SH-SY5Y (cell line): Measurements from ENCODE around the gene CROCC2.

Experiments used
- GATA2 ChIP-seq: IDR thresholded peaks from 2 replicates; pipeline ENCODE4 v1.6.1; 2011; ENCODE audit warnings: mild to moderate bottlenecking, low read depth, low read length
- GATA3 ChIP-seq: IDR thresholded peaks from 2 replicates; pipeline ENCODE4 v1.6.1; 2011; ENCODE audit warnings: low read depth, mild to moderate bottlenecking, low read length, moderate library complexity

CROCC2 gene

GRCh38 chr2:240933048-240933965 is 27.2 kb downstream of the CROCC2 start:
- no peak for TF ChIP-seq GATA3
- TF ChIP-seq GATA2 = no peak

GRCh38 chr2:240933966-240934700 is 28.0 kb downstream of the CROCC2 start:
- TF ChIP-seq GATA2 = no peak

GRCh38 chr2:240934701-240935102 is 28.6 kb downstream of the CROCC2 start:
- TF ChIP-seq GATA3 (no peak), GATA2 (no peak)

GRCh38 chr2:240935103-240935876 is 29.2 kb downstream of the CROCC2 start:
- no peak for TF ChIP-seq GATA2
- no peak for TF ChIP-seq GATA3

GRCh38 chr2:240936106-240936505 is 30.0 kb downstream of the CROCC2 start:
- TF ChIP-seq GATA2 = no peak
- TF ChIP-seq GATA3 = no peak

- TF ChIP-seq GATA2 (no peak), GATA3 (no peak)
Observed at GRCh38 chr2:240946046-240946445, 39.9 kb downstream of the CROCC2 start.

GRCh38 chr2:240946654-240947053 is 40.5 kb downstream of the CROCC2 start:
- TF ChIP-seq GATA3 (no peak), GATA2 (no peak)

GRCh38 chr2:240947176-240947575 is 41.0 kb downstream of the CROCC2 start:
- no peak for TF ChIP-seq GATA3
- no peak for TF ChIP-seq GATA2

GRCh38 chr2:240947607-240948006 is 41.5 kb downstream of the CROCC2 start:
- TF ChIP-seq GATA3 (no peak), GATA2 (no peak)

GRCh38 chr2:240948086-240948485 is 42.0 kb downstream of the CROCC2 start:
- no peak for TF ChIP-seq GATA3
- TF ChIP-seq GATA2 = no peak

GRCh38 chr2:240948905-240949790 is 43.0 kb downstream of the CROCC2 start:
- TF ChIP-seq GATA2 (no peak), GATA3 (no peak)

GRCh38 chr2:240949791-240950705 is 43.9 kb downstream of the CROCC2 start:
- no peak for TF ChIP-seq GATA3
- no peak for TF ChIP-seq GATA2

GRCh38 chr2:240951045-240951594 is 45.0 kb downstream of the CROCC2 start:
- TF ChIP-seq GATA3 = no peak
- no peak for TF ChIP-seq GATA2
